Pancreas (tissue), 10 donors: ENCODE data around the gene RAB3D. TPM values are rescaled to one million over a fixed set of nuclear protein-coding genes. Genes with fewer than 3 reads are reported as not detected.

Source experiments
- ATAC-seq, 4 donors: fragments of 200-7000 bp; cut with Tn5 transposase; one replicate each; pipeline versions ENCODE4 v1.8.0 to v1.9.1; 2020; ENCODE audit warnings: mild to moderate bottlenecking in 4 of 4, moderate library complexity in 4 of 4
- DNase-seq, 6 donors: peaks; one replicate each; pipeline ENCODE4 v3.0.0-alpha.2; 2020
- FAIRE-seq: peaks from 2 replicates; lab custom pipeline; 2012; peaks lifted over from hg19 to GRCh38; lab: Jason Lieb, UNC
- H3K27ac ChIP-seq, 4 donors: fragments of 200-600 bp; sonication (generic); 1 replicate in 3 of 4; 2 replicates in 1 of 4; pipeline versions ENCODE4 v1.5.0 to v1.8.0; 2020
- H3K27me3 ChIP-seq, 4 donors: fragments of 200-600 bp; one replicate each; pipeline ENCODE4 v1.8.0; 2021
- H3K36me3 ChIP-seq, 3 donors: fragments of 200-600 bp; sonication (generic) in 1 of 3; one replicate each; pipeline versions ENCODE4 v1.5.0 to v1.8.0; 2020 to 2021
- H3K4me1 ChIP-seq, 3 donors: fragments of 200-600 bp; one replicate each; pipeline ENCODE4 v1.8.0; 2021
- H3K4me3 ChIP-seq, 4 donors: fragments of 200-600 bp; sonication (generic) in 2 of 4; one replicate each; pipeline versions ENCODE4 v1.5.0 to v1.8.0; 2020 to 2021
- H3K9me3 ChIP-seq, 4 donors: fragments of 200-600 bp; one replicate each; pipeline ENCODE4 v1.8.0; 2021
- WGBS, 2 donors: extraction: QIAGEN DNeasy Blood & Tissue Kit; methylation state at CpG; one replicate each; pipeline ENCODE4 v1.1.7; 2013; 5-methylcytosine and 5-hydroxymethylcytosine counted together
- intact Hi-C, 3 donors: fragments of 100-400 bp; cut with DNase I; formaldehyde crosslinking; loops; one replicate each; pipeline versions ENCODE4 v1.11.1 to v1.14.2; 2022
- polyA plus RNA-seq, 2 donors: library from polyadenylated mRNA; stranded (reverse); fragments of 200-250 nt; gene quantifications; one replicate each; pipeline ENCODE4 v1.2.3, GENCODE V29; 2013
- total RNA-seq, 6 donors: library from RNA; stranded (reverse); fragmentation: NEBNext Ultra II Directional in 4 of 6; extraction: Animal tissue kit (Norgen Biotek cat#: 25700) in 4 of 6; gene quantifications; one replicate each; pipeline versions ENCODE4 v1.2.1 to v1.2.4, GENCODE V29; 2021 to 2023
- TF ChIP-seq, protein P1 (sequence below), 4 donors: fragments of 200-600 bp; sonication (generic) in 3 of 4; IDR thresholded peaks; one replicate each; pipeline versions ENCODE4 v1.5.0 to v1.8.0; 2021; ENCODE audit warnings: antibody characterized with exemption in 4 of 4
- donor health status: healthy with polysubstance abuse.
- donor health status: DM: no; HTN: no; CAD: no; lungs with moderate emphysema.
- donor health status: DM: no; HTN: no; CAD: no.
- donor health status: control.
- donor health status: control.
- donor health status: Bipolar disorder and iron deficiency.
- donor health status: DM: yes; HTN: yes; CAD: no.
- donor health status: DM: no; HTN: no; CAD: no.
- donor health status: DM: no; HTN: no; CAD: no.
- donor health status: DM: yes; HTN: yes; CAD: no.

The RAB3D gene
- total and polyA plus RNA-seq, 8 donors, result 11.0 to 134 (median 92.3) TPM

GRCh38 chr19:11361771-11362731 lies 22.6 kb upstream of the RAB3D start:
- intact Hi-C loops, result no loop called here
- TF ChIP-seq, protein P1, sequence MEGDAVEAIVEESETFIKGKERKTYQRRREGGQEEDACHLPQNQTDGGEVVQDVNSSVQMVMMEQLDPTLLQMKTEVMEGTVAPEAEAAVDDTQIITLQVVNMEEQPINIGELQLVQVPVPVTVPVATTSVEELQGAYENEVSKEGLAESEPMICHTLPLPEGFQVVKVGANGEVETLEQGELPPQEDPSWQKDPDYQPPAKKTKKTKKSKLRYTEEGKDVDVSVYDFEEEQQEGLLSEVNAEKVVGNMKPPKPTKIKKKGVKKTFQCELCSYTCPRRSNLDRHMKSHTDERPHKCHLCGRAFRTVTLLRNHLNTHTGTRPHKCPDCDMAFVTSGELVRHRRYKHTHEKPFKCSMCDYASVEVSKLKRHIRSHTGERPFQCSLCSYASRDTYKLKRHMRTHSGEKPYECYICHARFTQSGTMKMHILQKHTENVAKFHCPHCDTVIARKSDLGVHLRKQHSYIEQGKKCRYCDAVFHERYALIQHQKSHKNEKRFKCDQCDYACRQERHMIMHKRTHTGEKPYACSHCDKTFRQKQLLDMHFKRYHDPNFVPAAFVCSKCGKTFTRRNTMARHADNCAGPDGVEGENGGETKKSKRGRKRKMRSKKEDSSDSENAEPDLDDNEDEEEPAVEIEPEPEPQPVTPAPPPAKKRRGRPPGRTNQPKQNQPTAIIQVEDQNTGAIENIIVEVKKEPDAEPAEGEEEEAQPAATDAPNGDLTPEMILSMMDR (IDR thresholded peaks at IDR 0.05), result no peak
- no peak overlapping the region for H3K27ac ChIP-seq
- DNase-seq (peak in 1 of 6 donors; percentile 35), FAIRE-seq (no peak), ATAC-seq (no peak)
- H3K9me3 ChIP-seq, result no peaks in the 10 kb centered on the region
- H3K4me3 ChIP-seq, result no peak overlapping the region
- H3K4me1 ChIP-seq, result no peaks in the 10 kb centered on the region
- no peaks in the 10 kb centered on the region for H3K36me3 ChIP-seq
- 89 to 92% methylated on average over 35 of the region's 35 CpGs for WGBS, 2 donors
- H3K27me3 ChIP-seq, result no peaks in the 10 kb centered on the region

DNA sequence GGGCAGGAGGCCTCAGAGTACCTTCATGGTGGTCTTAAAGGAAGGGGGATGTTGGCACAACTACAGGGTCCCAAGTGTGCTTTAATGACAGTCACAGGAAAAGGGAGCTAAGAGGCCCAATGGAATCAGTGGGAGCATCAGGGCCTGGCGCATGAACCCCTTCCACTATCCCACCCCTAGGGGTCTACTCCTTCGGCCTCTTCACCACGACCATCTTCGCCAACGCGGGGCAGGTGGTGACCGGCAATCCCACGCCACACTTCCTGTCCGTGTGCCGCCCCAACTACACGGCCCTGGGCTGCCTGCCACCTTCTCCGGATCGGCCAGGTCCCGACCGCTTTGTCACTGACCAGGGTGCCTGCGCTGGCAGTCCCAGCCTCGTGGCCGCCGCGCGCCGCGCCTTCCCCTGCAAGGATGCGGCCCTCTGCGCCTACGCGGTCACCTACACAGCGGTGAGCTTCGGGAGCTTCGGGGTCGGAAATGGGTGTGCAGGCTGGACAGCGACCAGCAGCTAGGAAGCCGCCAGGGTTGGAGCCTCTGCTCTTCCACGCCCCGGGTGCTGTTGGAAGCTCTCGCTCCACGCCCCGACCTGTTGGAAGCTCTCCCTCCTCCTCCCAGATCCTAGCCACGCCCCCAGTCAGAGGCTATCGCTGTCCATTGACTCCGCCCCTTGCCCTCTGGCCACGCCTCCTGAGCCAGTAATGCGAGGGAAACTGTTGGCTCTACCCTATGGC lies 21.7 kb upstream of the RAB3D start:
- Histone ChIP-seq H3K27ac (no peak overlapping the region), H3K36me3 (no peaks in the 10 kb centered on the region), H3K4me3 (no peak overlapping the region), H3K9me3 (no peaks in the 10 kb centered on the region), H3K4me1 (no peaks in the 10 kb centered on the region), H3K27me3 (no peaks in the 10 kb centered on the region)
- ATAC-seq (peak; percentile 22 to 86 (median 60)), DNase-seq (peak in 5 of 6 donors; percentile 56 to 84 (median 72)), FAIRE-seq (no peak)
- intact Hi-C loops, result no loop called here
- WGBS, 2 donors, result 69 to 71% methylated on average over 43 of the region's 43 CpGs
- TF ChIP-seq, protein P1 (IDR thresholded peaks at IDR 0.05), result no peak

- no peaks in the 10 kb centered on the region for H3K9me3 ChIP-seq
- peaks cover 0 to 4% (median 0%) of the 10 kb centered on the region in 3 donors for H3K4me1 ChIP-seq
- no peak for DNase-seq
- H3K36me3 ChIP-seq, result no peaks in the 10 kb centered on the region
- no peak for FAIRE-seq
- TF ChIP-seq, protein P1 (IDR thresholded peaks at IDR 0.05), result no peak
- intact Hi-C loops, result no loop called here
- ATAC-seq, result no peak
- WGBS, 2 donors, result 86 to 89% methylated on average over 11 of the region's 11 CpGs
- H3K4me3 ChIP-seq, result no peak overlapping the region
- no peaks in the 10 kb centered on the region for H3K27me3 ChIP-seq
- H3K27ac ChIP-seq, result no peak overlapping the region
Observed at GRCh38 chr19:11359421-11359820, 20.0 kb upstream of the RAB3D start.

GRCh38 chr19:11356676-11357550 lies 17.5 kb upstream of the RAB3D start:
- 86% methylated on average over 11 of the region's 11 CpGs for WGBS, 2 donors
- intact Hi-C loops, result no loop called here
- no peaks in the 10 kb centered on the region for H3K36me3 ChIP-seq
- TF ChIP-seq, protein P1 (IDR thresholded peaks at IDR 0.05), result no peak
- DNase-seq (no peak), ATAC-seq (no peak), FAIRE-seq (no peak)
- no peak overlapping the region for H3K27ac ChIP-seq
- H3K4me1 ChIP-seq, result peaks cover 0 to 4% (median 0%) of the 10 kb centered on the region in 3 donors
- H3K4me3 ChIP-seq, result no peak overlapping the region
- no peaks in the 10 kb centered on the region for H3K9me3 ChIP-seq
- H3K27me3 ChIP-seq, result no peaks in the 10 kb centered on the region
